Activated CD4-positive, alpha-beta memory T cell treated with anti-CD3 and anti-CD28 coated beads for 36 hours (primary cell): ENCODE data around the gene CBLC. TPM values are rescaled to one million over a fixed set of nuclear protein-coding genes. Genes with fewer than 3 reads are reported as not detected.

Experiments used
- CTCF ChIA-PET: fragments of 350-600 bp; sonication (Branson Sonifier 250); formaldehyde crosslinking; loops from one replicate; lab custom pipeline; 2021; ENCODE audit warnings: antibody characterized with exemption, inconsistent platforms; lab: Charles Lee
- POLR2A ChIA-PET: fragments of 350-600 bp; sonication (Branson Sonifier 250); formaldehyde crosslinking; loops from one replicate; lab custom pipeline; 2021; ENCODE audit warnings: antibody characterized with exemption; lab: Charles Lee
- DNase-seq: peaks from one replicate; pipeline ENCODE4 v3.0.0-alpha.2; 2020
- H3K27ac Mint-ChIP-seq: one replicate; pipeline ENCODE4 v1.8.0; 2021; ENCODE audit warnings: mixed read lengths
- H3K27me3 Mint-ChIP-seq: one replicate; pipeline ENCODE4 v1.8.0; 2021; ENCODE audit warnings: mixed read lengths
- H3K36me3 Mint-ChIP-seq: one replicate; pipeline ENCODE4 v1.8.0; 2021; ENCODE audit warnings: mixed read lengths
- H3K4me1 Mint-ChIP-seq: one replicate; pipeline ENCODE4 v1.8.0; 2021; ENCODE audit warnings: low read depth, mixed read lengths
- H3K4me3 Mint-ChIP-seq: one replicate; pipeline ENCODE4 v1.8.0; 2021; ENCODE audit warnings: mild to moderate bottlenecking, mixed read lengths
- H3K9me3 Mint-ChIP-seq: one replicate; pipeline ENCODE4 v1.8.0; 2021; ENCODE audit warnings: mixed read lengths
- intact Hi-C: fragments of 100-400 bp; cut with micrococcal nuclease; formaldehyde crosslinking; loops from one replicate; pipeline ENCODE4 v1.15.1; 2023
- total RNA-seq, 2 experiments: library from RNA; stranded (reverse); gene quantifications; one replicate each; pipeline ENCODE4 v1.2.3, GENCODE V29; 2021

Gene CBLC
- total RNA-seq, 2 experiments from 2014 or later, result not detected

DNA sequence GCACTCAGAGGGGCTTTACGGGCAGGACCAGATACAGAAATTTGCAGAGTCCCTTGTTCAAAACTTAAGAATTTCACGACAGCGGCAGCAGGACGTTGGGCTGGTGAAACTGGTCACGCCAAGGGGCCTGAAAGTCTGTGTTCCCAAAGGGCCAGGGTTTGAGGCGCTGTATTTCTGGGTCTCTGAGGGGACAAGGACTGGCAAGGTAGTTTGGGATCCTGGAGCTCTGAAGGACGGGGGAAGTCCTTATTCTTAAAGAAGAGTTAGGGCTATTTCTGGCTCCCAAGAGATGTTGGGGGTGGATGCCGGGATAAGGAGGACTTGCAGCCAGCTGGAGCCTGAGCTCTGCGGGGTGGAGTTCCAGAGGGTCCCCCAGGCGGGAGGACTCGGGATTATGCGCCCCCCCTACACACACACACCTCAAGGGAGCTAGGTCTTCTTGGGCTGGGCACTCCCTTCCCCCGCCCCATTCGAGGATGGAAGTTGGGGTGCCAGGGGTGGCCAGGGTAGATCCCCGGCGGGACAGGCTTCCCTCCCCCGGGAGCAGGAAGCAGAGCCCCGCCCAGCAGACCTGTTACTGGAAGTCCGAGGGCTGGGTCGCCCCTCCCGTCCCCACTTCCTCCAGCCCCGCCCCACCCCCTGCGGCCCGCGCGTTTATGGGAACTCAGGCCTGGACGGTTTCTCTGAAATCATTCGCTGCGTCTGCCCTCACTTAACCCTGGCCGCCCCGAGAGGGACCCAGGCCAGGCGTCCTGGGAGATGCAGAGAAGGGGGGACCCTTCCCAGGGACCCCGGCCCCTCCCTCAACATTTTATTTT is 23.5 kb upstream of the CBLC start:
- Mint-ChIP-seq H3K4me3 (peak overlapping the region; percentile 93), H3K27me3 (no peaks in the 10 kb centered on the region)
- intact Hi-C loops, result loop anchor here (1.0 to 5.0 kb wide), 5 partner anchors 16 to 423 kb away; partner anchors contain the start of genes BLOC1S3, TOMM40 and TRAPPC6A

GRCh38 chr19:44754750-44755080 is 23.0 kb upstream of the CBLC start:
- no peaks in the 10 kb centered on the region for H3K27me3 Mint-ChIP-seq
- POLR2A ChIA-PET, result interaction anchor here (0.7 to 2.1 kb wide), 5 partner anchors 11 to 31 kb away, joined by 3 to 19 read pairs (median 7); no protein-coding TSS in a partner anchor
- CTCF ChIA-PET, result interaction anchor here (1.8 to 5.3 kb wide), 4 partner anchors 16 to 65 kb away, joined by 5 to 50 read pairs (median 24); no protein-coding TSS in a partner anchor
- peaks cover 80% of the 10 kb centered on the region for H3K36me3 Mint-ChIP-seq
- DNase-seq, result no peak
- H3K4me1 Mint-ChIP-seq, result peaks cover 54% of the 10 kb centered on the region
- intact Hi-C loops, result loop anchor here (2.0 to 5.0 kb wide), 2 partner anchors 30 to 423 kb away; partner anchors contain the start of genes BLOC1S3 and TRAPPC6A
- peak overlapping the region; percentile 93 for H3K4me3 Mint-ChIP-seq
- peak overlapping the region; percentile 99 for H3K27ac Mint-ChIP-seq
- no peaks in the 10 kb centered on the region for H3K9me3 Mint-ChIP-seq

More for the DNA sequence above, 23.5 kb upstream of the CBLC start:
- CTCF ChIA-PET, result interaction anchor here (2.1 to 5.3 kb wide), 3 partner anchors 17 to 61 kb away, joined by 5 to 50 read pairs (median 43); no protein-coding TSS in a partner anchor
- Mint-ChIP-seq H3K4me1 (peaks cover 57% of the 10 kb centered on the region), H3K27ac (peak overlapping the region; percentile 99), H3K36me3 (peaks cover 83% of the 10 kb centered on the region), H3K9me3 (no peaks in the 10 kb centered on the region)
- POLR2A ChIA-PET, result interaction anchor here (1.4 to 2.1 kb wide), 4 partner anchors 11 to 30 kb away, joined by 3 to 19 read pairs (median 12); no protein-coding TSS in a partner anchor
- peak; percentile 94 for DNase-seq

DNA sequence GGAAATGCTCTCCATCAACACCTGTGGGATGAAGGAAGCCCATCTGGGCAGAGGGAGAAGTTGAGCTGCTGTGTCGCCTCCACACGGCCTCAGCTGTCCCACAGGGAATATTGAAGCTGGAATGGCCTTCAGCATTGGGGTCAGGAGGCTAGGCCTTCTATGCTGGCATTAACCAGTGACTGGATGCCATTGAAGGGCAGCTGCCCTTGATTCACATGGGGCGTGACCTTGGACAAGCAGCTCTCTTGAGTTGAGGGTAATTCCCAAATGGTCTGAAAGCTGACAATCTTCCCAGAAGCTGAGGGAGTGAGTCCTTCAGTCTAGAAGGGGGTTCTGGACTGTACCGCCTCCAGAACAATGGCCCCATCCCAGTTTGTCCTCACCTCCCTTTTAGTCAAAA is 22.5 kb upstream of the CBLC start:
- ChIA-PET CTCF (interaction anchor here (1.8 to 5.3 kb wide), 3 partner anchors 16 to 66 kb away, joined by 5 to 50 read pairs (median 43); no protein-coding TSS in a partner anchor), POLR2A (interaction anchor here (0.7 to 1.2 kb wide), 2 partner anchors 12 to 15 kb away, joined by 3 to 5 read pairs; no protein-coding TSS in a partner anchor)
- intact Hi-C loops, result loop anchor here (2.0 kb wide), 1 partner anchor 30 kb away; no protein-coding TSS in a partner anchor
- Mint-ChIP-seq H3K27ac (peak overlapping the region; percentile 99), H3K36me3 (peaks cover 79% of the 10 kb centered on the region), H3K4me1 (peaks cover 55% of the 10 kb centered on the region), H3K4me3 (peak overlapping the region; percentile 93), H3K9me3 (no peaks in the 10 kb centered on the region), H3K27me3 (no peaks in the 10 kb centered on the region)
- DNase-seq, result no peak

DNA sequence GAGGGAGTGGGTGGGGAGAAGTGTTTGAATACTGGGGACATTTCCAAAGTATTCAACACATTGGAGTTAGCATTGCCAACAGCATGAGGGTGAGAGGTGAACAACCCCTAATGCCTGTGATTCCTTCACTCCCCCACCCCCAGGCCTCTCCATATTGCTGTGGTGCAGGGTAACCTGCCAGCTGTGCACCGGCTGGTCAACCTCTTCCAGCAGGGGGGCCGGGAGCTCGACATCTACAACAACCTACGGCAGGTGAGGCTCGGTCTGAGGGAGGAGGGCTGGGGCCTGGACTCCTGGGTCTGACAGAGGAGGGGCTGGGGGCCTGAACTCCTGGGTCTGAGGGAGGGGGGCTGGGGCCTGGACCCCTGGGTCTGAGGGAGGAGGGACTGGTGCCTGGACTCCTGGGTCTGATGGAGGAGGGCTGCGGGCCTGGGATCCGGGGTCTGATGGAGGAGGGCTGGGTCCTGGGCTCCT is 21.6 kb upstream of the CBLC start:
- DNase-seq, result no peak
- peaks cover 56% of the 10 kb centered on the region for H3K4me1 Mint-ChIP-seq
- no peaks in the 10 kb centered on the region for H3K27me3 Mint-ChIP-seq
- H3K4me3 Mint-ChIP-seq, result no peak overlapping the region
- intact Hi-C loops, result no loop called here
- no peaks in the 10 kb centered on the region for H3K9me3 Mint-ChIP-seq
- H3K27ac Mint-ChIP-seq, result peak overlapping the region; percentile 99
- ChIA-PET POLR2A (interaction anchor here (1.2 kb wide), 1 partner anchor 11 kb away, joined by 5 read pairs; no protein-coding TSS in a partner anchor), CTCF (interaction anchor here (1.8 to 5.3 kb wide), 3 partner anchors 15 to 66 kb away, joined by 5 to 50 read pairs (median 43); no protein-coding TSS in a partner anchor)
- peaks cover 80% of the 10 kb centered on the region for H3K36me3 Mint-ChIP-seq

DNA sequence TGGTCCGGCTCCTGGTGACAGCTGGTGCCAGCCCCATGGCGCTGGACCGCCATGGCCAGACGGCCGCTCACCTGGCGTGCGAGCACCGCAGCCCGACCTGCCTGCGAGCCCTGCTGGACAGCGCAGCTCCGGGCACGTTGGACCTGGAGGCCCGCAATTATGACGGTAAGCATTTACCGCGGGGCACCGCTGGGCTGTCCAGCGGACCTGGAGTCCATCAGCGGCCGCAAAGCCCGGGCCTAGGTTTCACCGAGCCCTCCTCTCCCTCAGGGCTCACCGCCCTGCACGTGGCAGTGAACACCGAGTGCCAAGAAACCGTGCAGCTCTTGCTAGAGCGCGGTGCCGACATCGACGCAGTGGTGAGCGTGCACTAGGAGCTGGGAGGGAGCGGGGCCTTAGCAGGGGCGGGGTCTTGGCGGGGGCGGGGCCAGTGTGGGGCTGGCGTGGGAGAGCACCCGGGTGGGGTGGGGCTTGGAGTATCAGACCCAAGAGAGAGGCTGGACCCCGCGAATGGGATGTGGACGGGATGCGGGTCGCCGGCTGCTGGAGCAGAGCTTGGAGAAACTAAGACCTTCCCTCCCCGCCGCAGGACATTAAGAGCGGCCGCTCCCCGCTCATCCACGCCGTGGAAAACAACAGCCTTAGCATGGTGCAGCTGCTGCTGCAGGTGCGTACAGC is 20.5 kb upstream of the CBLC start:
- Mint-ChIP-seq H3K4me1 (peaks cover 46% of the 10 kb centered on the region), H3K27me3 (no peaks in the 10 kb centered on the region), H3K9me3 (no peaks in the 10 kb centered on the region), H3K27ac (no peak overlapping the region), H3K4me3 (no peak overlapping the region), H3K36me3 (peaks cover 70% of the 10 kb centered on the region)
- intact Hi-C loops, result no loop called here
- ChIA-PET CTCF (interaction anchor here (0.7 to 1.3 kb wide), 2 partner anchors 14 to 33 kb away, joined by 4 to 5 read pairs; no protein-coding TSS in a partner anchor), POLR2A (interaction anchor here (1.4 kb wide), 1 partner anchor 24 kb away, joined by 3 read pairs; no protein-coding TSS in a partner anchor)
- no peak for DNase-seq

- CTCF ChIA-PET, result interaction anchor here (0.7 to 1.3 kb wide), 2 partner anchors 13 to 34 kb away, joined by 4 to 5 read pairs; no protein-coding TSS in a partner anchor
- no peaks in the 10 kb centered on the region for H3K27me3 Mint-ChIP-seq
- peak overlapping the region; percentile 56 for H3K27ac Mint-ChIP-seq
- H3K4me3 Mint-ChIP-seq, result no peak overlapping the region
- H3K36me3 Mint-ChIP-seq, result peaks cover 63% of the 10 kb centered on the region
- no peaks in the 10 kb centered on the region for H3K9me3 Mint-ChIP-seq
- no peak for DNase-seq
- intact Hi-C loops, result no loop called here
- H3K4me1 Mint-ChIP-seq, result peaks cover 41% of the 10 kb centered on the region
- POLR2A ChIA-PET, result interaction anchor here (1.4 kb wide), 1 partner anchor 25 kb away, joined by 3 read pairs; no protein-coding TSS in a partner anchor
Measured at GRCh38 chr19:44757735-44758505, 19.8 kb upstream of the CBLC start.

DNA sequence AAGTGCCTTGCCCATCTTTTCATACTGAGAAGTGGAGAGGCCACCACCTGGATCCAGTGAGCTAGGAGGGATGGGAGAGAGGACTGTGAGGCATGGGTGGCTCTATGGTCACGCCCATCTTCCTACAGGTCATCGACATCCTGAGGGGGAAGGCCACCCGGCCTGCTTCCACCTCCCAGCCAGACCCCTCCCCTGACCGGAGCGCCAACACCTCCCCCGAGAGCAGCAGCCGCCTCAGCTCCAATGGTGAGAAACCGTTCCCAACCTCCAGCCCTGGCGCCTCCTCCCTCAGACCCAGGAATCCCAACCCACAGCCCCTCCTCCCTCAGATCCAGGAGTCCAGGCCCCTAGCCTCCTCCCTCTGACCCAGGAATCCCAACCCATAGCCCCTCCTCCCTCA is 19.1 kb upstream of the CBLC start:
- peaks cover 44% of the 10 kb centered on the region for H3K4me1 Mint-ChIP-seq
- H3K4me3 Mint-ChIP-seq, result no peak overlapping the region
- H3K27ac Mint-ChIP-seq, result peak overlapping the region; percentile 58
- ChIA-PET POLR2A (no interaction called here), CTCF (no interaction called here)
- no peaks in the 10 kb centered on the region for H3K27me3 Mint-ChIP-seq
- DNase-seq, result no peak
- H3K36me3 Mint-ChIP-seq, result peaks cover 59% of the 10 kb centered on the region
- H3K9me3 Mint-ChIP-seq, result no peaks in the 10 kb centered on the region
- intact Hi-C loops, result no loop called here

DNA sequence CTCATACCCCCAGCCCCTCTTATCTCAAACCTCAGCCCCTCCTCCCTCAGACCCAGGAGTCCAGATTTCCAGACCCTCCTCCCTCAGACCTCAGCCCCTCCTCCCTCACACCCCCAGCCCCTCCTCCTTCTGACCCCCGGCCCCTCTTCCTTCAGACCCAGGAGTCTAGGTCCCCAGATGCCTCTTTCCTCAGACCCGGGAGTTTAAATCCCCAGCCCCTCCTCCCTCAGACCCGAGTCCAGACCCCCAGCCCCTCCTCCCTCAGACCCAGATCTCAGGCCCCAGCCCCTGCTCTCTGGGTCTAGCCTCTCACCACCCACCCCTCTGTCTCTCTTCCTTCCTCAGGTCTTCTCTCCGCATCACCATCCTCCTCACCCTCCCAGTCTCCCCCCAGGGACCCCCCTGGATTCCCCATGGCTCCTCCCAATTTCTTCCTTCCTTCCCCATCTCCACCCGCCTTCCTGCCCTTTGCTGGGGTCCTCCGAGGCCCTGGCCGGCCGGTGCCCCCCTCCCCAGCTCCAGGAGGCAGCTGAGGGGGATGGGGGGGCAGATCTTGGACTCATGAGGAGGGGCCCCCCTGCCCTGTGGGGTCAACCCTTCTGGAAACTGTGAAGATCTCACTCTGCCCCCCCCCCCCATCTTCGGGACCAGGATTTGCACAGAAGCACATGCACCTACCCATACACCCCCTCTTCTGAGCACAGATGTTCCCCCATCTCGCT is 18.4 kb upstream of the CBLC start:
- Mint-ChIP-seq H3K4me1 (peaks cover 47% of the 10 kb centered on the region), H3K27ac (peak overlapping the region; percentile 78), H3K36me3 (peaks cover 53% of the 10 kb centered on the region), H3K4me3 (no peak overlapping the region), H3K27me3 (no peaks in the 10 kb centered on the region), H3K9me3 (no peaks in the 10 kb centered on the region)
- intact Hi-C loops, result no loop called here
- DNase-seq, result no peak
- POLR2A ChIA-PET, result no interaction called here
- CTCF ChIA-PET, result no interaction called here

- ChIA-PET CTCF (interaction anchor here (0.7 kb wide), 1 partner anchor 17 kb away, joined by 3 read pairs; no protein-coding TSS in a partner anchor), POLR2A (no interaction called here)
- no peak overlapping the region for H3K4me3 Mint-ChIP-seq
- H3K9me3 Mint-ChIP-seq, result no peaks in the 10 kb centered on the region
- DNase-seq, result no peak
- H3K4me1 Mint-ChIP-seq, result peaks cover 32% of the 10 kb centered on the region
- intact Hi-C loops, result no loop called here
- no peaks in the 10 kb centered on the region for H3K27me3 Mint-ChIP-seq
- no peak overlapping the region for H3K27ac Mint-ChIP-seq
- peaks cover 30% of the 10 kb centered on the region for H3K36me3 Mint-ChIP-seq
Measured at GRCh38 chr19:44762038-44762437, 15.7 kb upstream of the CBLC start.
